WERI-Rb-1 (cell line): Measurements from ENCODE around the gene ABCD2.
"Not testable (repeated sequence)": the region's sequence is repeated elsewhere in the genome, so short reads cannot be mapped to it uniquely, and the experiment has no call there.

ENCODE experiments used
- DNase-seq: peaks from one replicate; pipeline ENCODE4 v3.0.0-alpha.2; 2020
- H3K27ac ChIP-seq: fragments of 250-450 bp; sonication (Bioruptor Pico); 2 replicates; pipeline ENCODE4 v1.5.1; 2020; ENCODE audit warnings: mild to moderate bottlenecking, moderate library complexity
- H3K27me3 ChIP-seq: fragments of 250-450 bp; sonication (Bioruptor Pico); 2 replicates; pipeline ENCODE4 v1.5.1; 2021; ENCODE audit warnings: mild to moderate bottlenecking, low read depth, moderate library complexity; ENCODE audit not compliant: insufficient read depth, severe bottlenecking
- H3K36me3 ChIP-seq: fragments of 250-450 bp; sonication (Bioruptor Pico); 2 replicates; pipeline ENCODE4 v1.5.1; 2020; ENCODE audit warnings: mild to moderate bottlenecking, moderate library complexity
- H3K4me3 ChIP-seq: 2 replicates; pipeline ENCODE4 v1.5.1; 2011; ENCODE audit warnings: low read depth, mild to moderate bottlenecking, control low read depth, low read length
- H3K9me3 ChIP-seq: fragments of 250-450 bp; sonication (Bioruptor Pico); 2 replicates; pipeline ENCODE4 v1.5.1; 2021; ENCODE audit warnings: mild to moderate bottlenecking, moderate library complexity; ENCODE audit not compliant: severe bottlenecking
- TF ChIP-seq, protein P1 (sequence below): IDR thresholded peaks from 2 replicates; pipeline ENCODE4 v1.5.1; 2011; ENCODE audit warnings: low read depth, mild to moderate bottlenecking, control low read depth, inconsistent platforms, low read length

The ABCD2 gene

DNA sequence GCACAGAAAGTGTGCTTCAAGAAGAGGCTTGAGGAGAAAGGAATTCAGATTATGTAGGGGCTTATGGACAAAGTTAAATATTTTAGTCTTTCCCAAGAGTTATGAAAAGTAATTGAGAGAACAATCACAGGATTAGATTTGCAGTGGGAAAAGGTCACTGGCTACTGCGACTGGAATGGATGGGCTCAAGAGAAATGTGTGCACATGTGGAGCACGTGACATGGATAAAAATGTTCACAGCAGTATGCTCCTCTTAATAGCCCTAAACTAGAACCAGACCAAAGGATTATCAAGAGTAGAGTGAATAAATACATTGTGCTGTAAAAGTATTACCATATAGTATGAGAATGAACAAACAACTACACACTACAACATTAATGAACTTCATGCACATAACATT lies 78.1 kb downstream of the ABCD2 start:
- DNase-seq, result no peak
- TF ChIP-seq, protein P1, sequence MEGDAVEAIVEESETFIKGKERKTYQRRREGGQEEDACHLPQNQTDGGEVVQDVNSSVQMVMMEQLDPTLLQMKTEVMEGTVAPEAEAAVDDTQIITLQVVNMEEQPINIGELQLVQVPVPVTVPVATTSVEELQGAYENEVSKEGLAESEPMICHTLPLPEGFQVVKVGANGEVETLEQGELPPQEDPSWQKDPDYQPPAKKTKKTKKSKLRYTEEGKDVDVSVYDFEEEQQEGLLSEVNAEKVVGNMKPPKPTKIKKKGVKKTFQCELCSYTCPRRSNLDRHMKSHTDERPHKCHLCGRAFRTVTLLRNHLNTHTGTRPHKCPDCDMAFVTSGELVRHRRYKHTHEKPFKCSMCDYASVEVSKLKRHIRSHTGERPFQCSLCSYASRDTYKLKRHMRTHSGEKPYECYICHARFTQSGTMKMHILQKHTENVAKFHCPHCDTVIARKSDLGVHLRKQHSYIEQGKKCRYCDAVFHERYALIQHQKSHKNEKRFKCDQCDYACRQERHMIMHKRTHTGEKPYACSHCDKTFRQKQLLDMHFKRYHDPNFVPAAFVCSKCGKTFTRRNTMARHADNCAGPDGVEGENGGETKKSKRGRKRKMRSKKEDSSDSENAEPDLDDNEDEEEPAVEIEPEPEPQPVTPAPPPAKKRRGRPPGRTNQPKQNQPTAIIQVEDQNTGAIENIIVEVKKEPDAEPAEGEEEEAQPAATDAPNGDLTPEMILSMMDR, result no peak
- Histone ChIP-seq H3K27ac (no peak overlapping the region), H3K36me3 (no peaks in the 10 kb centered on the region), H3K9me3 (no peaks in the 10 kb centered on the region), H3K27me3 (no peaks in the 10 kb centered on the region), H3K4me3 (no peak overlapping the region)

DNA sequence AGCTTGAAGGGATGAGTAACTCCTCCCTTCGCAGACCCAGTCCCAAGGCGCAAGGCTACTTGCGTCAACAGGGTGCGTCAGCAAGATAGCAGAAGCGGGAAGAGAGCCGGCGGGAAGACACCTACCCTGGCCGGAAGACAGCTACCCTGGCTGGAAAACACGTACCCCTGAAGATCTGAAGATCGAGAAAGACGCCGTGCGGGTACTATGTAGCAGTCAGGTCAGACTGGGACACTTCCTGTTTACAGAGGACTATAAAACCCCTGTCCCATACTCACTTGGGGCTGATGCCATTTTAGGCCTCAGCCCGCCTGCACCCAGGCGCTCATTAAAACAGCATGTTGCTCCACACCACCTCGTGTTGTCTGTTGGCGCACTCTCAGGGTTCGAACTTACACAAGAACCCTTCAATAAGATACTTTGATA lies 80.9 kb downstream of the ABCD2 start:
- TF ChIP-seq, protein P1, result no peak
- H3K36me3 ChIP-seq, result no peaks in the 10 kb centered on the region
- no peak for DNase-seq
- no peaks in the 10 kb centered on the region for H3K27me3 ChIP-seq
- no peak overlapping the region for H3K4me3 ChIP-seq
- H3K9me3 ChIP-seq, result no peaks in the 10 kb centered on the region
- no peak overlapping the region for H3K27ac ChIP-seq

GRCh38 chr12:39533951-39534350 lies 85.7 kb downstream of the ABCD2 start:
- H3K27ac ChIP-seq, result no peak overlapping the region

GRCh38 chr12:39532448-39532847 lies 87.2 kb downstream of the ABCD2 start:
- no peaks in the 10 kb centered on the region for H3K36me3 ChIP-seq
- TF ChIP-seq, protein P1, result no peak
- no peak overlapping the region for H3K27ac ChIP-seq
- no peak overlapping the region for H3K4me3 ChIP-seq
- DNase-seq, result no peak
- H3K9me3 ChIP-seq, result no peaks in the 10 kb centered on the region
- no peaks in the 10 kb centered on the region for H3K27me3 ChIP-seq

More at GRCh38 chr12:39533951-39534350, 85.7 kb downstream of the ABCD2 start:
- Histone ChIP-seq H3K4me3 (no peak overlapping the region), H3K36me3 (no peaks in the 10 kb centered on the region), H3K9me3 (no peaks in the 10 kb centered on the region), H3K27me3 (no peaks in the 10 kb centered on the region)
- DNase-seq, result no peak
- TF ChIP-seq, protein P1, result no peak

DNA sequence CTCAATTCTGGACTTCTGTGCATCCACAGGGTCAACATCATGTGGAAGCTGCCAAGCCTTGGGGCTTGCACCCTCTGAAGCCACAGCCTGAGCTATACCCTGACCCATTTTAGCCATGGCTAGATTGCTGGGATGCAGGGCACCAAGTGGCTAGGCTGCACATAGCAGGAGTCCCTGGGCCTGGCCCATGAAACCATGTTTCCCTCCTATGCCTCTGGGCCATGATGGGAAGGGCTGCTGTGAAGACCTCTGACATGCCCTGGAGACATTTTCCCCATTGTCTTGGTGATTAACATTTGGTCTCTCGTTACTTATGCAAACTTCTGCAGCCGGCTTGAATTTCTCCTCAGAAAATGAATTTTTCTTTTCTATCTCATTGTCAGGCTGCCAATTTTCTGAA lies 92.6 kb downstream of the ABCD2 start:
- H3K36me3 ChIP-seq, result no peaks in the 10 kb centered on the region
- H3K9me3 ChIP-seq, result no peaks in the 10 kb centered on the region
- no peak overlapping the region for H3K4me3 ChIP-seq
- DNase-seq, result no peak
- TF ChIP-seq, protein P1, result no peak
- no peak overlapping the region for H3K27ac ChIP-seq
- H3K27me3 ChIP-seq, result no peaks in the 10 kb centered on the region

DNA sequence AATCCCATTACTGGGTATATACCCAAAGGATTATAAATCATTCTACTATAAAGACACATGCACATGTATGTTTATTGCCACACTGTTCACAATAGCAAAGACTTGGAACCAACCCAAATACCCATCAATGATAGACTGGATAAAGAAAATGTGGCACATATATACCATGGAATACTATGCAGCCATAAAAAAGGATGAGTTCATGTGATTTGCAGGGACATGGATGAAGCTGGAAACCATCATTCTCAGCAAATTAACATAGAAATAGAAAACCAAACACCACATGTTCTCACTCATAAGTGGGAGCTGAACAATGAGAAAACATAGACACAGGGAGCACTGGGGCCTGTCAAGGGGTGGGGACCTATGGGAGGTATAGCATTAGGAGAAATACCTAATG lies 97.4 kb downstream of the ABCD2 start:
- not testable (repeated sequence) for H3K9me3 ChIP-seq, H3K27me3 ChIP-seq, H3K36me3 ChIP-seq, H3K4me3 ChIP-seq, DNase-seq, H3K27ac ChIP-seq
